ENCODE results near the gene CSDE1. TPM values are rescaled to one million over a fixed set of nuclear protein-coding genes. Genes with fewer than 3 reads are reported as not detected.

Gene CSDE1
- total RNA-seq, 1 donor from 2014 or later, result 278 TPM

GRCh38 chr1:114770989-114771388, 13.2 kb upstream of the CSDE1 start:
- intact Hi-C loops (cut with DNase I), result no loop called here
- no peaks in the 10 kb centered on the region for H3K27me3 ChIP-seq
- no peaks in the 10 kb centered on the region for H3K4me1 ChIP-seq
- H3K36me3 ChIP-seq, result peaks cover 0 to 19% of the 10 kb centered on the region in 2 donors
- no peak for TF ChIP-seq POLR2AphosphoS5 (IDR thresholded peaks at IDR 0.05; ENCODE audit: insufficient read depth in 1 of 2, low read depth in 1 of 2)
- TF ChIP-seq POLR2A (IDR thresholded peaks at IDR 0.05), result no peak
- TF ChIP-seq CTCF (IDR thresholded peaks at IDR 0.05), result no peak
- no peak overlapping the region for H3K4me3 ChIP-seq
- DNase-seq (ENCODE audit: extremely low spot score in 2 of 2), result no peak
- H3K9me3 ChIP-seq, result no peaks in the 10 kb centered on the region
- no peak overlapping the region for H3K27ac ChIP-seq

DNA sequence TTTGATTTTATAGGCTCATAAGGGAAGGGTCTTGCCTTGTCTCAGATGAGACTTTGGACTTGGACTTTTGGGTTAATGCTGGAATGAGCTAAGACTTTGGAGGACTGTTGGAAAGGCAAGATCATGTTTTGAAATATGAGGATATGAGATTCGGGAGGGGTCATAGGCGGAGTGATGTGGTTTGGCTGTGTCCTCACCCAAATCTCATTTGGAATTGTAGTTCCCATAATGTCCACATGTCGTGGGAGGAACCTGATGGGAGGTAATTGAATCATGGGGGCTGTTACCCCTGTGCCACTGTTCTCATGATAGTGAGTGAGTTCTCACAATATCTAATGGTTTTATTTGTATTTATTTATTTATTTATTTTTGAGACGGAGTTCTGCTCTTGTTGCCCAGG, 6.9 kb upstream of the CSDE1 start:
- H3K27ac ChIP-seq, result no peak overlapping the region
- H3K4me3 ChIP-seq, result no peak overlapping the region
- no peaks in the 10 kb centered on the region for H3K9me3 ChIP-seq
- TF ChIP-seq CTCF (IDR thresholded peaks at IDR 0.05), result no peak
- no peak for TF ChIP-seq POLR2AphosphoS5 (IDR thresholded peaks at IDR 0.05; ENCODE audit: insufficient read depth in 1 of 2, low read depth in 1 of 2)
- TF ChIP-seq POLR2A (IDR thresholded peaks at IDR 0.05), result no peak
- H3K36me3 ChIP-seq, result peaks cover 0 to 2% of the 10 kb centered on the region in 2 donors
- intact Hi-C loops (cut with DNase I), result no loop called here
- no peaks in the 10 kb centered on the region for H3K27me3 ChIP-seq
- no peaks in the 10 kb centered on the region for H3K4me1 ChIP-seq
- DNase-seq (ENCODE audit: extremely low spot score in 2 of 2), result no peak

GRCh38 chr1:114758256-114758832, 560 bp upstream of the CSDE1 start:
- H3K9me3 ChIP-seq, result no peaks in the 10 kb centered on the region
- no peak for DNase-seq (ENCODE audit: extremely low spot score in 2 of 2)
- H3K27me3 ChIP-seq, result no peaks in the 10 kb centered on the region
- no peaks in the 10 kb centered on the region for H3K36me3 ChIP-seq
- peak overlapping the region; percentile 91 to 99 for H3K4me3 ChIP-seq
- TF ChIP-seq POLR2AphosphoS5 (IDR thresholded peaks at IDR 0.05; ENCODE audit: insufficient read depth in 1 of 2, low read depth in 1 of 2) (no peak), POLR2A (IDR thresholded peaks at IDR 0.05) (no peak), CTCF (IDR thresholded peaks at IDR 0.05) (no peak)
- intact Hi-C loops (cut with DNase I), result no loop called here
- peaks cover 37% of the 10 kb centered on the region for H3K4me1 ChIP-seq
- peak overlapping the region; percentile 100 for H3K27ac ChIP-seq

GRCh38 chr1:114756949-114757454, 782 bp downstream of the CSDE1 start:
- DNase-seq (ENCODE audit: extremely low spot score in 2 of 2), result peak in 1 of 2 donors; percentile 88
- no peak for TF ChIP-seq CTCF (IDR thresholded peaks at IDR 0.05)
- TF ChIP-seq POLR2A (IDR thresholded peaks at IDR 0.05), result no peak
- no peak for TF ChIP-seq POLR2AphosphoS5 (IDR thresholded peaks at IDR 0.05; ENCODE audit: insufficient read depth in 1 of 2, low read depth in 1 of 2)
- no peaks in the 10 kb centered on the region for H3K27me3 ChIP-seq

More at GRCh38 chr1:114756949-114757454, 782 bp downstream of the CSDE1 start:
- Histone ChIP-seq H3K4me1 (peaks cover 51% of the 10 kb centered on the region), H3K27ac (peak overlapping the region; percentile 100), H3K36me3 (no peaks in the 10 kb centered on the region), H3K9me3 (no peaks in the 10 kb centered on the region), H3K4me3 (peak overlapping the region; percentile 91 to 99)
- intact Hi-C loops (cut with DNase I), result no loop called here
